Stimulated activated CD8-positive, alpha-beta memory T cell treated with anti-CD3 and anti-CD28 coated beads, Interleukin-12 subunit alpha, Interleukin-12 subunit beta, amount 100 ng/mL, for 24 hours (primary cell): ENCODE data around the gene MCFD2.

Source experiments
- DNase-seq: peaks from one replicate; pipeline ENCODE4 v3.0.0-alpha.2; 2020; ENCODE audit errors: extremely low read depth

MCFD2 gene

DNA sequence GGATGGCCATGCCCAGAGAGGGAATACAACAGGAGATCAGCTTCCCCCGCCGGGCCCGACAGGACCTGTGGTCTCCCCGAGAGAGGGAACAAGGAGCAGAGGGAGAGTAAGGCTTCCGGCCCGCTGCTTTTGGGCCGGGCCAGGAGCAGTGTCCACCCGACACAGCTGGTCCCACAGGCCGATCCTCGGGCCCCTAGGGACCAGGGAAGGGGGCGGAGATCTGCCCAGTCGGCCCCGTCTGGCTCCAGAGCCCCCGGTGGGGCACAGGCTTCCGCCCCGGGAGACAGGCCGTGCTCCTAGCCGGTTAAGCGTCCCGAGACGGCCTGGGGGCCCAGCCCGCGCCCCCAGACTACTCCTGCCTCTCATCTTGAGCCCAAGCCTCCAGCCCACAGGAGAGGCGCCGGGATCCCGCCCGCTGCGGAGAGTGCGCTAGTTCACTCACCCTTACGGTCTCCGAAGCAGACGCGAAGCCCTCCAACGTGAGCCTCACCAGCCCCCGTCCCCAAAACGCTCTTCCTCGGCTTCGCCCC lies at the start of gene MCFD2:
Gene MCFD2 (minus strand): TSS at position 526 of the 530 bp plus-strand sequence. CDS start 6,635 bp downstream, outside the sequence.
- no peak for DNase-seq

DNA sequence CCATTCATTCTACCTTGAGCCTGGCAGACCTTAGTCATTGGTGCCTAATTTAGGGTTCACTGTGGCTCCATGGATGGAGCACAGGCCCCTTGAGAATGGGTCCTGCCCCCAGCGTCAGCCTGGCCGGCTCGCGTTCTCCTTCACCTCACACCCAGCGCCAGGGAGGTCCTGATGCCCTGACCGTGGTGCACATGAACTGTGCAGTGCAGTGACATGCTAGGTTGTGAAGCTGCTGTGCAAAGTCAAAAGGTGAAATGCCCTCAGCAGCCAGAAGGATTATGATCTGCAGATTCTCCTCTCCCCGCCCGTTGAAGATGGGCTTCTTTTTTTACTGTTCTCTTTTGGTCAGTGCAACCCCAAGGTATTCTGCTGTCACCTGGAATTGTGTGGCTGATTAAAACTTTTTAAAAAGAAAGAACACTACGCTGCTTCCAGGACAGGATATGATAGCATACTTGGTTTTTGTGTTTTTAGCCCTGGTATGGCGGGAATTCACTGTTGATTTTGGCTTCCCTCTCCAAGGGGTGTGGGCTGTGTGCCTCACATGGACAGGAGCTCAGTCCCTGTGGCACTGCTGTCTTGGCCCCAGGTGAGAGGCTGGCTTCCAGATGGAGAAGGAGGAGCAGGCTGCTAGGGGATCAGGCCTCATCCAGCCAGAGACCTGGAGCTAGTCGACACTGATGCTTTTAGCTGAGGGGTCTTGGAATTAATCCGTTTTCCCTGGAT lies 49.4 kb upstream of the MCFD2 start:
- DNase-seq = no peak

DNA sequence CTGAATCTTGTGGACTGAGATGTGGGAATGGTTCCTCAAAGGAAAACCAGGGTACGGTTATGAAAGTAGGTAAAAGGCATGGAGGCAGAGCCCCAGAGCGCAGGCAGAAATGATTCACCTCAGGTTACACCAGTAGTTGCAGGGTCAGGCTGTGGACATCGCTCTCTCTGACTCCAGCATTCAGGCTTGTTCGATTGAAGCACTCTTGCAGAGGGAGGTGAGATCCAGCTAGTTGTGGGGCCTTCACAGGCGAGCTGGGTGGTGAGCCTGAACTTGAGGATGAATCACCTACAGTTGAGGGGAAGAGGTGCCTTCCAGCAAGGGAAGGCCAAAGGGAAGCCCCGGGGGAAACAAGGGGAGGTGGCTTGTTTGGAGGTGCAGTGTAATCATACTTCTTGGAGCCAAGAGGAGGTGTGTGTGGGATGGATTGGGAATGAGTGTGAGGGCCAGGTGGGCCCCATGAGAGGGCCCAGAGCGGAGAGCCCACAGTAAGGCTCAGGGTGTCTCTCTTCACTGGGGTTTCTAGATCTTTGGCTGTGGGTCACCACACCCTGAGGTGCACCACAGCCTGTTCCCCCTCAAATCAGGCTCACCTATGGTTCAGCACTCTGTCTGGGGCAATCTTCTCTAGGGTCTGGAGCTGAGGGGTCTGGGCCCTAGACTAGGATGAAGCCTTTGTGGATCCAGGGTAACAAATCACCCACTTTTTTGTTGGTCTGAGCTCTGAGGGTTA lies 48.5 kb upstream of the MCFD2 start:
- DNase-seq = no peak

DNA sequence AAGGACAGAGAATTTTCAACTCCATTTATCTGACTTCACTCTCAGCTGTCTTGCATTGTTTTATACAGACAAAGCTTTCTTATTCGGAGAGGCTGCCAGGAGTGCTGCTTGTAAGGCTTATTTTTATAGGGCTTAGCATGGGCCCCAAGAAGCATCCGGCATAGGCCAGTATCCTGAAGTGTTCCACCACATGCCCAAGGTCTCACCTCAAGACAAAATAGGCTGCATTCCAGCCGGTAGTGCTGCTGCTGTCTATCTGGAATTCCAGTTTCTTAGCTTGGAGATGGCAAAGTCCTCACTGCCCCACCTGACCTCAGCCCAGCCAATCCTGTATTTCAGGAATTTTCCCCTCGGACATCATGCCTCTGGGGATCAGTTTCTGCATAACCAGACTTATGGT lies 47.6 kb upstream of the MCFD2 start:
- no peak for DNase-seq

DNA sequence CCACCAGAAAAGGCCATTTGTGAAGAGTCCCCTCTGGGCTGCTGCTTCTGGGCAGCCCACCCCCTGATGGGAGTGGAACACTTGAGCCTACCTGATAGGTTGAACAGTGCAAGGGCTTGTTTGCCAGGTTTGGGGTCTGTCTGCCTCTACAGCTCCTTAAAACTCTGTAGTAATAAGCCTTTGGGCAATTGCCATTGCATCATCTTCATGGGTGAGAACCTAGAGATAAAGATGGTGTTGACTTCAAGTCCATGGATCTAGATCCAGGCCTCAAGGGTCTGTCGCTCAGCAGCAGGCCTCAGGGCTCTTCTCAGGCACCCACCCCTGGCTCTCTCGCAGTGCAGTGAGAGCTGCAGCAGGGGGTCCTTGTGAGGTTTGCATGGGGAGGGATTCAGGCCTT lies 47.1 kb upstream of the MCFD2 start:
- DNase-seq = no peak

DNA sequence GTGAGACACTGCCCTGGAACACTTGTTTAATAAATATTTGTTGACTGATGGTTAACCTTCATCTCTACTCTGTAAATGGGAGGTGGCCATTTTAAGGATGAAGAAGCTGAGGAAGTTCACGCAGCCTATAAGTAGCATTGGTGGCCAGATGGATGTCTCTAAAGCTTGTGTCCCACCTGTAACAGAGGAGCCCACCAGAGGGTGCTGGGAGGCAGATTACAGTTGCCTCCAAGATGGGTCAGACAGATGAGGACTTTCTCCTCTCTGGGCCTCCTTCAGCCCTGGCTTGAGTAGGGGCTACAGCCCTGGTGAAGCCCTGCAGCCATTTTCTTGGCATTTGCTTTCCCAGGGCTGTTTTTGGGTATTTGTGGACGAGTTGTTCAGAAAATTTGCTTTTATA lies 45.0 kb upstream of the MCFD2 start:
- DNase-seq = no peak

DNA sequence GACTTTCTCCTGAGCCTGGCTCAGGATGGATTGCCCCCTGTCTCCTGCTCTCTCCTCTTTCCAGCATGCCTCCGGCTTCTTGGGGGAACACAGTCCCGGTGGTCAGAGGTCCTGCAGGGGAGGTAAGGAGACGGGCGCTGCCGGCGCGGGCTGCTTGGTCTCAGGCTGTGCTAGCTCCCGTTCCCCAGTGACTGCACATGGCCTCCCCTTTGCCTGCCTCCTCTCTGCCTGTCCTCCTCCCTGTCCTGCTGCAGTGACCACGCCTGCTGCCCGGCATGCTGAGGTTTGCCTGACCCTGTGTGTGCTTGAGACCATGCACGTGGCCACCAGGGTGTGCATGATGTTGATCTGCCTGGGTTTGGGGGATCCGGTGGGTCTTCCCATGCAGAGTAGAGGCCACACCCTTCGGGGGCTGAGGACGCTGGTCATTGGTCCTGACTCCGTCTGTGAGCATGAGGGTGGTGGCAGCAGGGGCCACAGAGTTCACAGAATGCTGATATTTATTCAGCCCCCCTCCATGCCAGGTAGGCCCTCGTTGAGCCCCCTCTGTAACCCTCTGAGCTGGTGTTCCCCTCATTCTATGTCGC lies 42.9 kb upstream of the MCFD2 start:
- no peak for DNase-seq

DNA sequence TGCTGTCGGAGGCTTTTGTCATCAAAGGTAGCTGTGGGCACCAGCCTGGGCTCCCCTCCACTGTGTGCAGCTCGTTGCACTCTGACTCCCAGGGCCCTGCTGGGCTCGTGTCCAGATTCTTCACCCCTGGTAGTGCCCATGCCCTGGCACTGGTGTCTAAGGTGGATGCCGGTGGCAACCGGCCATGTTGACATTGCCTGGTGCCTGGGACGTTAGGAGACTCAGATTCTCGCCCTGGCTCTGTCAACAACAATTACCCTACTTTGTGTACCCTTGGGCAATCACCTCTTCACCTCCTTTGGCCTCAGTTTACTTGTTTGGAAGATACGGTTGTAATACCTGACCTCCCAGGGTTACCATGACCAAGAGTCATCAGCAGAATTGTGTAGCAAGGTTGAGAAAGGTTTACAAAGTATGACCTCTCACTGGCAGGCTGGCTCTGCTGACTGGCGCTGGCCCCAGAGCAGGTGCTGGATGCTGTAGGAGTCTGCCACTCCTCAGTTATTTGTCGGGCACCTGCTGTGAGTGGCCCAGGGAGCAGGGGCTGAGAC lies 41.5 kb upstream of the MCFD2 start:
- DNase-seq = no peak

DNA sequence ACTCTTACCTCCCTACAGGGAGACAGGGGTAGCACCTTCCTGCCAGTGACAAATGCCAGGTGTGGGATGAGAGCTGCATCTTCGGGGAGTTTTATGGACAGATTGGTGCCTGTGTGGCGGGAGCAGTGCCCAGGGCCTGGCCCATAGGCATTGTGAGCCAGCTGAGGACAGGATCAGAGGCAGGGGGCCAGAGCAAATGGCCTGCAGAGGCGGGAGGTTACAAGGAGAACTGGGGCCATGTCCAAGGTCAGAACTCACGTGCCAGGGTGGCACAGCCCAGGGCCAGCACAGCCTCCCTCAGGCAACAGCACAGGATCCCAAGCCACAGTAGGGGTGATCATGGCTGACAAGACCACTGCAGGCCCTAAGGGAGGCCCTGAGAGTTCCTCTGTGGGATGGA lies 40.2 kb upstream of the MCFD2 start:
- DNase-seq = no peak

DNA sequence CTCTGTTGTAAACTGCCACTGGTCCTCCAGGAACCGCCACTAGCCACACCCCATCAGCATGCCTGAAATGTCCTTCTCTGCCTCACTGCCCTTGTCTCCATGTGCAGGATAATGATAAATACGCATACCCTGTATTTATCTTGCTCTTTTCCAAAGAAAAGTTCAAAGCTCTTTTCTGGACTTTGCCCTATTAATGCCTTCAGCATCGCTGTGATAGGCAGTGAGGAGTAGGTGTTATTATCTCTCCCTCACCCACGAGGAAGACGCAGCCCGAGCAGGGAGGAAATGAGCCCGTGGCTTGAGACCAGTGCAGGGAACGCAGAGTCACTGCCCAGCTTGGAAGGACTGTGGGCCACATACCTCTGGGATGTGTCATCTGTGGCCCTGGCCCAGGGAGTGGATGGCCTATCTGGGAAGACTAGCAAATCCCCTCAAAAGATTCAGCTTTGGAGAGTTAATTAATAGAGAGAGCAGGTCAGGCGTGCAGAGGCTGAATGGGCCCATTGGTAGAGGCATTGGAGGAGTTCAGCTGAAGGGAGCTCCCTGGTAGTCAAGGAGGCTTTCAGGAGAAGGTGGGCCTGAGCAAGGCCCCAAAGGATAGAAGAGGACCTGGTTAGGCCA lies 39.5 kb upstream of the MCFD2 start:
- no peak for DNase-seq

DNA sequence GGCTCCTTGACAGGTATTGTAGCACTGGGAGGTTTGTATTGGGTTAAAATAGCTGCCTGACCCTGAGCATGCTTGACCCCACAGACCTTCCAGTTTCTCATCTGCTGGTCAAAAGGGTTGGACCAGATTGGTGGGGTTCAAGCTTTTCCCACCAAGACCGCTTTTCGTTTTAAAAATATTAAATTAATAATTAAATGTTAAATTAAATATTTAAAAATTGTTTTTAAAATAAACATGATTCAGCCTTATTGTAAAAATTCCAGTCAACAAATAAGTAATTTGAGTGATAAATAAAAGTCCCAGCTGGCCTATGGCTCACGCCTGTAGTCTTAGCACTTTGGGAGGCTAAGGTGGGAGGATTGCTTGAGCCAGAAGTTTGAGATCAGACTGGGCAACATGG lies 36.6 kb upstream of the MCFD2 start:
- DNase-seq = no peak

DNA sequence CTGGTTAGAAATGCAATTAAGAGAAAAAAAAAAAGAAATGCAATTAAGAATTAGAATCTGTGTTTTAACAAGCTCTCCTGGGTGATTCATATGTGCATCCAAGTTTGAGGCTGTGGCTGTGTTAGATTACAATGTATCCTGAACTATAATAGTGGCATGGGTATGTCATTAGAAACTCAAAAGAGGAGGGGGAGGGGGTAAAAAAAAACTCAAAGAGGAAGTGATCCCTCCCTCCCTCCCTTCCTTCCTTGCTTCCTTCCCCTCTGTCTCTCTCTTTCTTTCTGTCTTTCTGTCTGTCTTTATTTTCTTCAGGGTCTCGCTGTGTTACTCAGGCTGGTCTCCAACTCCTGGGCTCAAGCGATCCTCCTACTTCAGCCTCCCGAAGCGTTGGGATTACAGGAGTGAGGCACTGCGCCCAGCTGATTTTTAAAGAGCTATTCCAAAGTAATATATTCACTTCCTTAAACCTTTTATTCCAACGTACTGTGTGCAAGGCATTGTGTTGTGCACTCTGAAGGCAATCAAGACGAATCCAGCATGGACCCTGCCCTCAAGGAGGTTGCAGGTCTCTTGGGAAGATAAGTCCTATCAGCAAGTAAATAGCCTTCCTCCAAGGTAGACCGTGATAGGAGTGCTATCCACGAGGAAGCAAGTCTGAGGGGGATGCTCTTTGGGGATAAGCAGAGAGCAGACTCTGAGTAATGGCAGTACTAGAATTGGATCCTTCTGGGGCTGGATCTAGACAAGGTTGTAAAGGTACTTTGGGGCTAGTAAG lies 35.9 kb upstream of the MCFD2 start:
- DNase-seq = no peak

DNA sequence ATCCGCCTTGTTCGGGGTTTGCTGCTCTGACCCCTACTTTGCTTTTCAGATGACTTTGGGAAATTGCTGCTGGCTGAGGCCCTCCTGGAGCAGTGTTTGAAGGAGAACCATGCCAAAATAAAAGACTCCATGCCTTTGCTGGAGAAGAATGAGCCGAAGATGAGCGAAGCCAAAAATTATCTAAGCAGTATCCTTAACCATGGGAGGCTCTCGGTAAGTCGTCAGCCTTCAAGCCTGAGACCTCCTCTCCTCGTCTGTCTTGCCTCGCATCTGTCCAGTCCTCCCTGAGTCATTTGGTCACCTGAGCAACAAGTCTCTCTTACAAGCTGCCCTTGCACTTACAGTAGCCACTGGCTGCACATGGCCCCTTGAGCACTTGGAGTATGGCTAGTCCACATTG lies 34.7 kb upstream of the MCFD2 start:
- DNase-seq = no peak

DNA sequence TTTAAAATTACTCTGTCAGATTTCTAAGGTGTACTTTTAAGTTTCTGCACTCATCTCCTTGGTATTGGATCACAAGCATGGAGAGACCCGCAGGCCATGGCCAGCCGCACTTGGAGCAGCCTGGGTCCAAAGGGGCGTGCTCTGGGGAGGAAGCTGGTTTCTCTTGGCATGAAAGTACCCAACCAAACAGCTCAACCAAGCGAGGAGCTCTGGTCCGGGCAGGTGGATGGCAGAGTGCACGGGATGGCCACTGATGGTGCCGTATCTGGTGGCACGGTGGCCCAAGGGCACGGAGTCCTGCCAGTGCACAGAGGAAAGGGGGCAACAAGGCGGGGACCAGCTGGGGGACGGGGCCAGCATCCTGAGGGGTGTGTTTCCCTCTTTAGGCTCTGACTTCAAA lies 32.2 kb upstream of the MCFD2 start:
- no peak for DNase-seq

DNA sequence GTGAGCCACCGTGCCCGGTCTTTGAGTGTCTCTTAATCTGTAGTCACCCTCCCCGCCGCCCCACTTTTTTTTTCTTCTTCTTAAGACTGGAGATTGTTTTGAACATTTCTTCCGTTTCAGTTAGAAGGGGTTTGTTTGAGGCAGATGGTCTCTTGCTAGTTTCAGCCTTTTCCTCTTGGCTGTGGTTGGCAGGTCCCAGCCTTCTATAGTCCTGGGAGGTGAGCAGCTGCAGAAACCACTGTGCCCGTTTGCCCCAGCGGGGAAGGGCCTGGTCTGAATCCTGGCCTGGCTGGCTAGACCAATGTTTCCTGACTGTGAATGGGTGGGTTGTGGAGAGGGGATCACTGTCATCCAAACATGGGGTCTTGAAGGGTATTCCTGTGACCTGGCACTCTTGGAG lies 30.1 kb upstream of the MCFD2 start:
- no peak for DNase-seq

DNA sequence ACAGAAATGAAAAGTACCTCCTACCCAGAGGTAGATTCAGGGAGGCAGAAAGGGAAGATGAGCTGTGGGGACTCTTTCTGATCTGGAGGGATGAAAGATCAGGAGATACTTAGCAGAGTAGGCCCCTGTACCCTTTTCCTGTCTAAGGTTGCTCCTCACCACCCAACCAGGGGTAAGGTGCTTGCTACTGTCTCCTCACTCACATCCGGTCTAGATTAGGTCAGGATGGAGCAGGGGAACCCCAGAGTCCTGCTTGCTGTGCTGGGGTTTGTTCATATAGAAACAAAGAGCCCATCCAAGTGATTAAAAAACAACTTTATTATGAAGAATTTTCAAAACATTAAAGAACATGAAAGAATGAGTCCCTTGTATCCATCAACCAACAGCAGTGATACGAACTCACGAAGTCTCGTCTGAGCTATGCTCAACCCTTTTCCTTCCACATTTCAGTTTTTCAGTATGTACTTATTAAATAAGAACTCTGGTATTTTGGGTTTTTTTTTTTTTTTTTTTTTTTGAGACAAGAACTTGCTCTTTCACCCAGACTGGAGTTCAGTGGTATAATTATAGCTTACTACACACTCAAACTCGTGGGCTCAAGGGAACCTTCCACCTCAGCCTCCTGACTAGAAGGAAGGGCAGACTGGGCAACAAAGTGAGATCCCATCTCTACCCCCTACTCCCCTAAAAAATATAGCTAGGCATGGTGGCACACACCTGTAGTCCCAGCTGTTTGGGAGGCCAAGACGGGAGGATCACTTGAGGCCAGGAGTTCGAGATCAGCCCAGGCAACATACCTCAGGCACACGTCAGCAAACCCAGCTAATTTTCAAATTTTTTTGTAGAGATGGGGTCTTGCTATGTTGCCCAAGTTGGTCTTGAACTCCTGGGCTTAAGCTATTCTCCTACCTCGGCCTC lies 28.5 kb upstream of the MCFD2 start:
- DNase-seq = peak; percentile 44

DNA sequence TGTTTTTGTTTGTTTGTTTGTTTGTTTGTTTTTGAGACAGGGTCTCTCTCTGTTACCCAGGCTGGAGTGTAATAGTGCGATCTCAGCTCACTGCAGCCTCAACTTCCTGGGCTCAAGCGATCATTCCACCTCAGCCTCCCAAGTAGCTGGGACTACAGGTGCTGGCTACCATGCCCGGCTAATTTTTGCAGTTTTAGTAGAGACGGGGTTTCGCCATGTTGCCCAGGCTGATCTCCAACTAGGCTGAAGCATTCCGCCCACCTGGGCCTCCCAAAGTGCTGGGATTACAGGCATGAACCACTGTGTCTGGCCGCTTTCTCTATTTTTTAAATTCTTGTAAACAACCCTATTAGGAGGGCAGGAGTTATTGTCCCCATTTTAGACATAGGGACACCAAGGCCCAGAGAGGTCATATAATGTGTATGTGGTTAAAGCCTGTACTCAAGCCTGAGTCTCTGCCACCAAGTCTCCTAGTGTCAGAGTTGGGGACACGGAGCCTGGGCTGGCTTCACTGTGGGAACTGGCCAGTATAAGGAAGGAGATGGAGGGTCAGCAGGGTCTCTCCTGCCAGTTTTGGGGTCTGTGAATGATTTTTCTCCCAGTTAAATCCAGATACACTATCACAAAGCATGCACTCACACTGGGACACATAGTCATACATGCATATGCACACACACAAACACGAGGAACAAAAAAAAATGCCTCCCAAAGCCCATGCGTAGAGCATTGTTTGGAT lies 27.5 kb upstream of the MCFD2 start:
- DNase-seq = no peak

DNA sequence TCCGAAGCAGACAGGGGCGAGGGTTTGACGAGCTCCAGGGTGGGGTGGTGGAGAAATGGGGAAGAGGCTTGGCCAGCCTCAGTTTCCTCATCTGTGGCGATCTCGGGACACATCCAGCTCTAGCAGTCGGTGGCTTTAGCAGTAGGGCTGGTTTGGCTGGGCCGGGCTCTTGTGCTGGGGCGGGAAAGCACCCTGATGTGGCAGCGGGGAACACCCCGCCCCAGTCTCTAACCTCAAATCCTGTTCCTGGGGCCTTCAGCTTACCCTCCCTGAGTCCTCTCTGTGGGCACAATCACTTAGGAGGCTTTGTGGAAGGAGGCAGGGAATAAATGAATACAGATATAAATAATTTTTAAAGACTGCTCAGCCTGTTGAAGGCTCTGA lies 26.5 kb upstream of the MCFD2 start:
- DNase-seq = peak; percentile 55

DNA sequence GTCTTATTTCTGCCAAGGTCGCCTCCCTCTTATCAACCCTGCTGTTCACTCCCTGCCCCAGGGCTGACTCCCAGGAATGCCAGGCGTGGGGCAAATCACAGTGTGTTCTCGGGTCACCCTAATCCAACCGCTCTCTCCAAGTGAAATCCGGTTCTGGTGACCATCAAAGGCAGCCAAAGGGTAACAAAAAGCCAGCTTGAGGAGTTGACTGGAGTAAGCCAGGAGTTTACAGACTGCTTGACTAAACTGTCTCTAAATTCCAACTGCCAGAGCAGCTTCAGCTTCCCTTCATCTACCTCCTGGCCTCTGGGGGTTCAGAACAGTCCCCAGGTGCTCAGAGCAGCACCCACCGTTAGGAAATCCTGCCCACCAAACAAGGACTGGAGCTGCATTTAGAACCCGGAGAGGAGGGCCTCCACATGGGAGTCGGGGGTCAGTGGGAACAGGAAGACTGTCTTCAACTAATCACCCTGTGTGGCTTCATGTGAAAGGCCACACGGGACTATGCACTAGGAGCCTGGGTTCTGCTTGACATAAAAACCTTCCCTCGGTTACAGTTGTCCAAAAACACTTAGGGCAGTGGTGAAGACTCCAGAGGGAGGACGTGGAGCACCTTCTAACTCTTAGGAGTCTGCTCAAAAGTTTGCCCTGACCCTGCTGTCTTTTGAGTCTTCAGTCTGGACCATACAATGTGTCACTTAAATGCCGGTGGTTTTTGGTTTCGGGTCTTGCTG lies 24.2 kb upstream of the MCFD2 start:
- no peak for DNase-seq
